H9 (cell line): Measurements from ENCODE around the gene C10orf88. TPM values are rescaled to one million over a fixed set of nuclear protein-coding genes. Genes with fewer than 3 reads are reported as not detected.

Experiments used
- DNase-seq: peaks from one replicate; pipeline ENCODE4 v3.0.0-alpha.2; 2017
- H2AFZ ChIP-seq: one replicate; pipeline ENCODE4 v1.6.1; 2013; ENCODE audit warnings: mild to moderate bottlenecking, low read length, control low read depth, moderate library complexity
- H2AK5ac ChIP-seq: 2 replicates; pipeline ENCODE4 v1.6.1; 2013; ENCODE audit warnings: low read length, control low read depth, mixed read lengths; ENCODE audit not compliant: insufficient read length
- H2BK120ac ChIP-seq: one replicate; pipeline ENCODE4 v1.6.1; 2013; ENCODE audit warnings: low read depth, mild to moderate bottlenecking, low read length, control low read depth, inconsistent platforms; ENCODE audit not compliant: poor library complexity, severe bottlenecking
- H2BK12ac ChIP-seq: 2 replicates; pipeline ENCODE4 v1.6.1; 2013; ENCODE audit warnings: low read length, control low read depth, mixed read lengths, low read depth; ENCODE audit not compliant: insufficient read length
- H2BK15ac ChIP-seq: 2 replicates; pipeline ENCODE4 v1.6.1; 2013; ENCODE audit warnings: low read depth, low read length, control low read depth
- H2BK20ac ChIP-seq: one replicate; pipeline ENCODE4 v1.6.1; 2013; ENCODE audit warnings: low read depth, mild to moderate bottlenecking, low read length, control low read depth, inconsistent platforms; ENCODE audit not compliant: poor library complexity, severe bottlenecking
- H2BK5ac ChIP-seq: 2 replicates; pipeline ENCODE4 v1.6.1; 2013; ENCODE audit warnings: low read length, control low read depth, mixed read lengths; ENCODE audit not compliant: insufficient read length
- H3K14ac ChIP-seq: 2 replicates; pipeline ENCODE4 v1.6.1; 2013; ENCODE audit warnings: low read length, control low read depth; ENCODE audit not compliant: insufficient read depth
- H3K18ac ChIP-seq: 2 replicates; pipeline ENCODE4 v1.6.1; 2013; ENCODE audit warnings: low read depth, mild to moderate bottlenecking, mixed read lengths, low read length, control low read depth; ENCODE audit not compliant: insufficient read length
- H3K23ac ChIP-seq: 2 replicates; pipeline ENCODE4 v1.6.1; 2013; ENCODE audit warnings: low read length, control low read depth, mixed read lengths, low read depth; ENCODE audit not compliant: insufficient read length
- H3K23me2 ChIP-seq: 2 replicates; pipeline ENCODE4 v1.6.1; 2013; ENCODE audit warnings: low read depth, mild to moderate bottlenecking, mixed read lengths, low read length, control low read depth; ENCODE audit not compliant: insufficient read length, poor library complexity, severe bottlenecking
- H3K27ac ChIP-seq: 2 replicates; pipeline ENCODE4 v1.5.1; 2013; ENCODE audit warnings: low read length, control low read depth, mixed read lengths, low read depth; ENCODE audit not compliant: insufficient read length
- H3K27me3 ChIP-seq: 2 replicates; pipeline ENCODE4 v1.6.1; 2013; ENCODE audit warnings: low read length, control low read depth, inconsistent platforms; ENCODE audit not compliant: insufficient read depth
- H3K4ac ChIP-seq: 2 replicates; pipeline ENCODE4 v1.6.1; 2013; ENCODE audit warnings: low read depth, mild to moderate bottlenecking, control low read depth, inconsistent platforms, low read length, moderate library complexity
- H3K4me1 ChIP-seq: 2 replicates; pipeline ENCODE4 v1.6.1; 2013; ENCODE audit warnings: low read length, control low read depth, inconsistent platforms; ENCODE audit not compliant: insufficient read depth
- H3K4me2 ChIP-seq: 2 replicates; pipeline ENCODE4 v1.6.1; 2013; ENCODE audit warnings: low read length, control low read depth, mixed read lengths; ENCODE audit not compliant: insufficient read length, insufficient read depth
- H3K56ac ChIP-seq: 2 replicates; pipeline ENCODE4 v1.6.1; 2013; ENCODE audit warnings: low read depth, mild to moderate bottlenecking, mixed read lengths, low read length, control low read depth; ENCODE audit not compliant: insufficient read length
- H3K79me1 ChIP-seq: 2 replicates; pipeline ENCODE4 v1.6.1; 2013; ENCODE audit warnings: low read depth, mild to moderate bottlenecking, moderate library complexity, low read length, control low read depth, inconsistent platforms; ENCODE audit not compliant: insufficient read depth, poor library complexity, severe bottlenecking
- H3K79me2 ChIP-seq: 2 replicates; pipeline ENCODE4 v1.6.1; 2013; ENCODE audit warnings: low read length, control low read depth, inconsistent platforms; ENCODE audit not compliant: insufficient read depth
- H3K9ac ChIP-seq: 2 replicates; pipeline ENCODE4 v1.6.1; 2013; ENCODE audit warnings: low read length, control low read depth, mixed read lengths; ENCODE audit not compliant: insufficient read length; ENCODE audit errors: extremely low read depth
- H3K9me3 ChIP-seq: one replicate; pipeline ENCODE4 v1.6.1; 2013; ENCODE audit warnings: low read depth, low read length, inconsistent platforms; ENCODE audit not compliant: control insufficient read depth
- H3T11ph ChIP-seq: one replicate; pipeline ENCODE4 v1.6.1; 2013; ENCODE audit warnings: mild to moderate bottlenecking, low read length, control low read depth, inconsistent platforms
- H4K20me1 ChIP-seq: one replicate; pipeline ENCODE4 v1.6.1; 2013; ENCODE audit not compliant: control insufficient read depth, insufficient read length, insufficient read depth
- H4K5ac ChIP-seq: 2 replicates; pipeline ENCODE4 v1.6.1; 2013; ENCODE audit warnings: low read depth, mild to moderate bottlenecking, mixed read lengths, low read length, control low read depth; ENCODE audit not compliant: insufficient read length
- H4K8ac ChIP-seq: replicated peaks from 2 replicates; pipeline ENCODE4 v1.6.1; 2013; ENCODE audit warnings: low read length, control low read depth, mixed read lengths, low read depth; ENCODE audit not compliant: insufficient read length
- H4K91ac ChIP-seq: 2 replicates; pipeline ENCODE4 v1.6.1; 2013; ENCODE audit warnings: low read depth, mild to moderate bottlenecking, moderate library complexity, mixed read lengths, low read length, control low read depth; ENCODE audit not compliant: insufficient read length
- H3K27ac Mint-ChIP-seq, 3 experiments: 2 replicates in 2 of 3; 3 replicates in 1 of 3; pipeline ENCODE4 v1.8.0; 2020 to 2021; ENCODE audit warnings: mixed read lengths in 3 of 3, mild to moderate bottlenecking in 1 of 3, moderate library complexity in 1 of 3
- H3K27me3 Mint-ChIP-seq: 2 replicates; pipeline ENCODE4 v1.8.0; 2021; ENCODE audit warnings: low read depth, mild to moderate bottlenecking, moderate library complexity, mixed read lengths
- H3K36me3 Mint-ChIP-seq, 3 experiments: 2 replicates in 2 of 3; 3 replicates in 1 of 3; pipeline ENCODE4 v1.8.0; 2020 to 2021; ENCODE audit warnings: low read depth in 3 of 3, mixed read lengths in 3 of 3; ENCODE audit not compliant: insufficient read depth in 1 of 3
- H3K4me1 Mint-ChIP-seq, 2 experiments: 2 replicates each; pipeline ENCODE4 v1.8.0; 2020; ENCODE audit warnings: mixed read lengths in 2 of 2
- H3K4me3 Mint-ChIP-seq, 2 experiments: 2 replicates in 1 of 2; 3 replicates in 1 of 2; pipeline ENCODE4 v1.8.0; 2020 to 2021; ENCODE audit warnings: mild to moderate bottlenecking in 2 of 2, mixed read lengths in 2 of 2, moderate library complexity in 1 of 2
- H3K9me3 Mint-ChIP-seq, 2 experiments: 2 replicates in 1 of 2; 3 replicates in 1 of 2; pipeline ENCODE4 v1.8.0; 2020; ENCODE audit warnings: mild to moderate bottlenecking in 2 of 2, mixed read lengths in 2 of 2, moderate library complexity in 1 of 2
- WGBS: extraction: QIAGEN DNeasy Blood & Tissue Kit; methylation state at CpG from one replicate; pipeline ENCODE4 v1.1.7; 2013; ENCODE audit warnings: missing lambda C conversion rate, low lambda C conversion rate, mixed read lengths; ENCODE audit not compliant: insufficient read length; ENCODE audit errors: extremely low coverage; 5-methylcytosine and 5-hydroxymethylcytosine counted together
- total RNA-seq: library from RNA; stranded (reverse); gene quantifications from 2 replicates; pipeline ENCODE4 v1.2.1, GENCODE V29; 2021
- TF ChIP-seq, protein P1 (sequence below): fragments of 200-600 bp; sonication (generic); conservative IDR thresholded peaks from 3 replicates; pipeline ENCODE4 v1.8.0; 2021; ENCODE audit warnings: antibody characterized with exemption, mild to moderate bottlenecking

Gene C10orf88
- total RNA-seq, 1 experiment from 2014 or later: 11.7 TPM

DNA sequence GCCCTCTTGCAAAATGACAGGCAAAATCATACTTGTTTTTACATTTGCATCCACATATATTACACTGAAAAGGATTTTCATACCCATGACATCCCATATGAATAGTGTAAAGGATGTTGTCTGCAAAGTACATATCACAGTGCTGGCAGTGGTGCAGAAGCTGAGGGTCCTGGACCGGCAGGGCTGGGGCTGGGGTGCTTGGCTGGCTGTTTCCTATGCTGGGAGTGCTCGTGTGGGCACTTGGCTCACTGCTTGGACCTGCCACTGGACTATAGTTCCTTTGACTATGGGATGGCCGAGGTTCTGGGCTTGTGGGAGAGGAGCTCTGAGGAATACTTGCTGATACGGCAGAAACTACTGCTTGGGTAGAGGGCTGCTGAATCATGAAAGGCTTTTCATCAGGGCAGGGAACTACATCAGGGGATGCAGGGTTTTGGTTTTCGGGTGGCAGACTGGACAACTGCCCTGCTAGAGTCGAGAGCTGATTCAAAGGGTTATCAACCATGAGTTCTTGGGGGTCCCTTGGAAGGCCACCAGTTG, 39.8 kb upstream of the C10orf88 start:
- Histone ChIP-seq H2AK5ac (no peak overlapping the region), H3K4me2 (no peak overlapping the region), H2BK12ac (no peak overlapping the region), H2BK20ac (no peak overlapping the region), H3T11ph (no peak overlapping the region), H4K91ac (no peak overlapping the region), H3K23me2 (no peaks in the 10 kb centered on the region), H3K9ac (no peak overlapping the region), H2BK15ac (no peak overlapping the region), H3K14ac (no peak overlapping the region), H4K20me1 (no peaks in the 10 kb centered on the region), H2AFZ (no peak overlapping the region), H3K4ac (no peak overlapping the region), H3K27me3 (no peaks in the 10 kb centered on the region), H4K5ac (no peak overlapping the region), H3K56ac (no peak overlapping the region), H3K18ac (no peak overlapping the region), H2BK5ac (no peak overlapping the region), H3K4me1 (no peaks in the 10 kb centered on the region), H4K8ac (no peak overlapping the region), H2BK120ac (no peak overlapping the region), H3K23ac (no peak overlapping the region), H3K9me3 (no peaks in the 10 kb centered on the region), H3K79me1 (no peaks in the 10 kb centered on the region), H3K79me2 (no peaks in the 10 kb centered on the region), H3K27ac (no peak overlapping the region)
- no peak overlapping the region for H3K27ac Mint-ChIP-seq
- H3K4me1 Mint-ChIP-seq: no peaks in the 10 kb centered on the region
- DNase-seq: no peak
- no CpG with 5 or more reads among the region's 6 CpGs for WGBS
- peaks cover 0 to 28% (median 27%) of the 10 kb centered on the region in 3 experiments; a peak in 4 of 7 replicates for H3K36me3 Mint-ChIP-seq
- no peaks in the 10 kb centered on the region for H3K27me3 Mint-ChIP-seq
- TF ChIP-seq, protein P1, sequence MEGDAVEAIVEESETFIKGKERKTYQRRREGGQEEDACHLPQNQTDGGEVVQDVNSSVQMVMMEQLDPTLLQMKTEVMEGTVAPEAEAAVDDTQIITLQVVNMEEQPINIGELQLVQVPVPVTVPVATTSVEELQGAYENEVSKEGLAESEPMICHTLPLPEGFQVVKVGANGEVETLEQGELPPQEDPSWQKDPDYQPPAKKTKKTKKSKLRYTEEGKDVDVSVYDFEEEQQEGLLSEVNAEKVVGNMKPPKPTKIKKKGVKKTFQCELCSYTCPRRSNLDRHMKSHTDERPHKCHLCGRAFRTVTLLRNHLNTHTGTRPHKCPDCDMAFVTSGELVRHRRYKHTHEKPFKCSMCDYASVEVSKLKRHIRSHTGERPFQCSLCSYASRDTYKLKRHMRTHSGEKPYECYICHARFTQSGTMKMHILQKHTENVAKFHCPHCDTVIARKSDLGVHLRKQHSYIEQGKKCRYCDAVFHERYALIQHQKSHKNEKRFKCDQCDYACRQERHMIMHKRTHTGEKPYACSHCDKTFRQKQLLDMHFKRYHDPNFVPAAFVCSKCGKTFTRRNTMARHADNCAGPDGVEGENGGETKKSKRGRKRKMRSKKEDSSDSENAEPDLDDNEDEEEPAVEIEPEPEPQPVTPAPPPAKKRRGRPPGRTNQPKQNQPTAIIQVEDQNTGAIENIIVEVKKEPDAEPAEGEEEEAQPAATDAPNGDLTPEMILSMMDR: no peak
- no peaks in the 10 kb centered on the region for H3K9me3 Mint-ChIP-seq
- H3K4me3 Mint-ChIP-seq: no peak overlapping the region
